ENCODE measurements around the gene LRP1-AS.

Gene LRP1-AS

GRCh38 chr12:57116580-57117281, 30.7 kb downstream of the LRP1-AS start:
- no peaks in the 10 kb centered on the region for H3K79me1 ChIP-seq (ENCODE audit: low read depth, low read length)
- H3K9ac ChIP-seq (ENCODE audit: low read depth, low read length, poor library complexity) = no peak overlapping the region
- H2BK12ac ChIP-seq (ENCODE audit: low read length) = no peak overlapping the region
- no peak overlapping the region for H2BK120ac ChIP-seq (ENCODE audit: low read depth, low read length)
- H3K36me3 ChIP-seq (replicated peaks in 1 of 2; ENCODE audit: control insufficient read depth in 2 of 2, insufficient read depth in 2 of 2, low read length in 2 of 2) = no peaks in the 10 kb centered on the region
- peaks cover 2 to 4% of the 10 kb centered on the region in 2 donors for H3K4me1 ChIP-seq (ENCODE audit: control insufficient read depth in 2 of 2, insufficient read depth in 1 of 2, low read depth in 1 of 2, low read length in 2 of 2)
- no peak overlapping the region for H3K18ac ChIP-seq (ENCODE audit: low read length)
- no peak overlapping the region for H3K4me3 ChIP-seq (ENCODE audit: low read length in 2 of 2)
- H3K14ac ChIP-seq (ENCODE audit: low read length) = no peak overlapping the region
- H2AFZ ChIP-seq (ENCODE audit: low read length) = no peak overlapping the region
- H3K27me3 ChIP-seq (ENCODE audit: control insufficient read depth in 3 of 3, insufficient read depth in 3 of 3, low read depth in 1 of 3, low read length in 3 of 3) = no peaks in the 10 kb centered on the region
- no peak overlapping the region for H3K27ac ChIP-seq (replicated peaks; ENCODE audit: low read length)
- H3K4ac ChIP-seq (ENCODE audit: low read length) = no peak overlapping the region
- H3K23ac ChIP-seq (ENCODE audit: low read depth, low read length, poor library complexity) = no peak overlapping the region
- H3K9me3 ChIP-seq (replicated peaks in 1 of 2; ENCODE audit: control insufficient read depth in 2 of 2, insufficient read depth in 1 of 2, low read depth in 1 of 2, low read length in 2 of 2) = peaks cover 0 to 2% of the 10 kb centered on the region in 2 donors
- no peak overlapping the region for H3K4me2 ChIP-seq (ENCODE audit: insufficient read depth, low read length, poor library complexity, severe bottlenecking)
- H2AK5ac ChIP-seq (ENCODE audit: low read depth, low read length) = no peak overlapping the region
- H4K8ac ChIP-seq (ENCODE audit: low read depth, low read length) = no peak overlapping the region
- H2BK5ac ChIP-seq (ENCODE audit: low read length) = no peak overlapping the region
- DNase-seq (ENCODE audit: low spot score) = no peak
- H2BK15ac ChIP-seq (ENCODE audit: low read length) = no peak overlapping the region
- no CpG with 5 or more reads among the region's 5 CpGs for WGBS, 2 donors (ENCODE audit: extremely low coverage in 2 of 2, insufficient read length in 2 of 2, insufficient replicate concordance in 1 of 2)
- H4K91ac ChIP-seq (ENCODE audit: low read depth, low read length, poor library complexity) = no peak overlapping the region

- no CpG with 5 or more reads among the region's 9 CpGs for WGBS, 2 donors (ENCODE audit: extremely low coverage in 2 of 2, insufficient read length in 2 of 2, insufficient replicate concordance in 1 of 2)
- H3K79me1 ChIP-seq (ENCODE audit: low read depth, low read length) = no peaks in the 10 kb centered on the region
Observed at GRCh38 chr12:57112492-57113294, 34.7 kb downstream of the LRP1-AS start.

DNA sequence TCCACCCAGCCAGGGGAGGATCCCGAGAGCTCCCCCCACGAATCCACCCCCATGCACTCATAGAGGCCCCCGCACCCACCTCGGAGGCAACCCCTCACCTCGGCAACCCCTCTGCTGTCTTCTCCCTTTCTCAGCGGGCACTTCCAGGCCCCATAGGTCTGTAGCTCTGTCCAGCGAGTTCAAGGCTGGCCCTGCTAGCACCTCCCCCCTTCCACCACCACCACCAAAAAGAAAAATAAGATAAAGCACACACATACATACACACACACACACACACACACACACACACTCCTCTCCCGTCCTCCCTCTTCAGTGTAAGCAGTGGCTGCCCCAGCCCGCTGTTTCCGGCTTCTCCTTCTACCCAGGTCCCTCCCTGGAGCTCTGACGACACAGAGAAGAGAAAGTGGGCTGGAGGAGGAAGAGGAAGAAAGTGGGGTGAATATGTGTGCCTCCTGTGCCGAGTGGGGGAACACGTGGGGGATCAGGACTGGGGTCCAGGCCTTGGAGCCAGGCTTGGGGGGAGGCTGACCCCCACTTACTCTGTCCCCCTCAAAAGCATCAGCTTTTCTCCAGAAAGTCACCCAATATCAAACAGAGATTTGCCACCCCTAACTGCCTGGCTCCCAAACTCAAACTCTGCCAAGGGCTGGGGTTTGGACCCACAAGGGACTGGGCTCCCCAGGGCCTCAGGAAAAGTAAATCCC, 36.2 kb downstream of the LRP1-AS start, which contains the start of gene STAT6:
Gene STAT6 (minus strand): TSS at position 332 of the 704 bp plus-strand sequence. CDS start 3,084 bp downstream, outside the sequence.
- Histone ChIP-seq H2BK120ac (ENCODE audit: low read depth, low read length) (peak within 1 kb of the TSS; percentile 93), H3K18ac (ENCODE audit: low read length) (peak within 1 kb of the TSS; percentile 97), H3K14ac (ENCODE audit: low read length) (peak within 1 kb of the TSS; percentile 72), H4K8ac (ENCODE audit: low read depth, low read length) (peak within 1 kb of the TSS; percentile 93), H3K36me3 (replicated peaks in 1 of 2; ENCODE audit: control insufficient read depth in 2 of 2, insufficient read depth in 2 of 2, low read length in 2 of 2) (peaks cover 0 to 25% of the 10 kb centered on the region in 2 donors), H3K4me1 (ENCODE audit: control insufficient read depth in 2 of 2, insufficient read depth in 1 of 2, low read depth in 1 of 2, low read length in 2 of 2) (peaks cover 8 to 19% of the 10 kb centered on the region in 2 donors), H3K4me2 (ENCODE audit: insufficient read depth, low read length, poor library complexity, severe bottlenecking) (peak within 1 kb of the TSS; percentile 92), H2BK12ac (ENCODE audit: low read length) (peak within 1 kb of the TSS; percentile 93), H2BK5ac (ENCODE audit: low read length) (peak within 1 kb of the TSS; percentile 58), H2AFZ (ENCODE audit: low read length) (peak within 1 kb of the TSS; percentile 74), H2BK15ac (ENCODE audit: low read length) (peak within 1 kb of the TSS; percentile 97), H3K27me3 (ENCODE audit: control insufficient read depth in 3 of 3, insufficient read depth in 3 of 3, low read depth in 1 of 3, low read length in 3 of 3) (no peaks in the 10 kb centered on the region), H3K9me3 (replicated peaks in 1 of 2; ENCODE audit: control insufficient read depth in 2 of 2, insufficient read depth in 1 of 2, low read depth in 1 of 2, low read length in 2 of 2) (no peaks in the 10 kb centered on the region), H3K27ac (replicated peaks; ENCODE audit: low read length) (peak within 1 kb of the TSS; percentile 96), H3K9ac (ENCODE audit: low read depth, low read length, poor library complexity) (peak within 1 kb of the TSS; percentile 80), H2AK5ac (ENCODE audit: low read depth, low read length) (peak within 1 kb of the TSS; percentile 87), H3K23ac (ENCODE audit: low read depth, low read length, poor library complexity) (peak within 1 kb of the TSS; percentile 66), H3K4me3 (ENCODE audit: low read length in 2 of 2) (peak within 1 kb of the TSS; percentile 66 to 70), H3K4ac (ENCODE audit: low read length) (peak within 1 kb of the TSS; percentile 80), H3K79me1 (ENCODE audit: low read depth, low read length) (no peaks in the 10 kb centered on the region), H4K91ac (ENCODE audit: low read depth, low read length, poor library complexity) (peak within 1 kb of the TSS; percentile 99)
- no peak for DNase-seq (ENCODE audit: low spot score)
- WGBS, 2 donors (ENCODE audit: extremely low coverage in 2 of 2, insufficient read length in 2 of 2, insufficient replicate concordance in 1 of 2) = no CpG with 5 or more reads among the region's 13 CpGs

More at GRCh38 chr12:57112492-57113294, 34.7 kb downstream of the LRP1-AS start:
- H3K4me3 ChIP-seq (ENCODE audit: low read length in 2 of 2) = peak overlapping the region; percentile 3 to 66
- peak overlapping the region; percentile 74 for H2AFZ ChIP-seq (ENCODE audit: low read length)
- no peak overlapping the region for H3K27ac ChIP-seq (replicated peaks; ENCODE audit: low read length)
- peaks cover 8 to 19% of the 10 kb centered on the region in 2 donors for H3K4me1 ChIP-seq (ENCODE audit: control insufficient read depth in 2 of 2, insufficient read depth in 1 of 2, low read depth in 1 of 2, low read length in 2 of 2)
- H2BK5ac ChIP-seq (ENCODE audit: low read length) = no peak overlapping the region
- peak overlapping the region; percentile 42 for H2BK12ac ChIP-seq (ENCODE audit: low read length)
- H4K91ac ChIP-seq (ENCODE audit: low read depth, low read length, poor library complexity) = no peak overlapping the region
- no peak for DNase-seq (ENCODE audit: low spot score)
- H3K4me2 ChIP-seq (ENCODE audit: insufficient read depth, low read length, poor library complexity, severe bottlenecking) = peak overlapping the region; percentile 92
- H3K9me3 ChIP-seq (replicated peaks in 1 of 2; ENCODE audit: control insufficient read depth in 2 of 2, insufficient read depth in 1 of 2, low read depth in 1 of 2, low read length in 2 of 2) = no peaks in the 10 kb centered on the region
- H3K27me3 ChIP-seq (ENCODE audit: control insufficient read depth in 3 of 3, insufficient read depth in 3 of 3, low read depth in 1 of 3, low read length in 3 of 3) = no peaks in the 10 kb centered on the region
- H3K9ac ChIP-seq (ENCODE audit: low read depth, low read length, poor library complexity) = no peak overlapping the region
- no peak overlapping the region for H3K23ac ChIP-seq (ENCODE audit: low read depth, low read length, poor library complexity)
- H2AK5ac ChIP-seq (ENCODE audit: low read depth, low read length) = no peak overlapping the region
- H4K8ac ChIP-seq (ENCODE audit: low read depth, low read length) = no peak overlapping the region
- peaks cover 0 to 10% of the 10 kb centered on the region in 2 donors for H3K36me3 ChIP-seq (replicated peaks in 1 of 2; ENCODE audit: control insufficient read depth in 2 of 2, insufficient read depth in 2 of 2, low read length in 2 of 2)
- no peak overlapping the region for H3K14ac ChIP-seq (ENCODE audit: low read length)
- no peak overlapping the region for H3K4ac ChIP-seq (ENCODE audit: low read length)
- H2BK15ac ChIP-seq (ENCODE audit: low read length) = no peak overlapping the region
- H2BK120ac ChIP-seq (ENCODE audit: low read depth, low read length) = no peak overlapping the region
- peak overlapping the region; percentile 46 for H3K18ac ChIP-seq (ENCODE audit: low read length)

All from neuronal stem cell (in vitro differentiated cells).